Keratinocyte (primary cell): ENCODE results near the gene PRM2. TPM values are rescaled to one million over a fixed set of nuclear protein-coding genes. Genes with fewer than 3 reads are reported as not detected.

Experiments used
- DNase-seq: peaks from one replicate; pipeline ENCODE4 v3.0.0-alpha.2; 2011; ENCODE audit warnings: low read depth, missing footprints, low spot score
- FAIRE-seq: peaks from 2 replicates; lab custom pipeline; 2011; peaks lifted over from hg19 to GRCh38; lab: Jason Lieb, UNC
- H2AFZ ChIP-seq: 2 replicates; pipeline ENCODE4 v1.6.0; 2012; ENCODE audit warnings: low read length, control low read depth, inconsistent platforms; ENCODE audit not compliant: control insufficient read depth
- H3K27ac ChIP-seq: 2 replicates; pipeline ENCODE4 v1.5.1; 2011; ENCODE audit warnings: low read length; ENCODE audit not compliant: control insufficient read depth, insufficient read depth
- H3K27me3 ChIP-seq: 3 replicates; pipeline ENCODE4 v1.6.0; 2011; ENCODE audit warnings: low read length; ENCODE audit not compliant: control insufficient read depth, insufficient read depth; ENCODE audit errors: extremely low read depth
- H3K36me3 ChIP-seq, 2 experiments: 2 replicates in 1 of 2; 3 replicates in 1 of 2; pipeline ENCODE4 v1.5.1; 2011; ENCODE audit warnings: low read length in 2 of 2, mild to moderate bottlenecking in 1 of 2; ENCODE audit not compliant: control insufficient read depth in 2 of 2, insufficient read depth in 2 of 2; ENCODE audit errors: extremely low read depth in 1 of 2
- H3K4me1 ChIP-seq: 3 replicates; pipeline ENCODE4 v1.5.1; 2011; ENCODE audit warnings: low read length; ENCODE audit not compliant: control insufficient read depth, insufficient read depth; ENCODE audit errors: extremely low read depth
- H3K4me2 ChIP-seq: 3 replicates; pipeline ENCODE4 v1.6.0; 2011; ENCODE audit warnings: low read depth, low read length; ENCODE audit not compliant: control insufficient read depth, insufficient read depth; ENCODE audit errors: extremely low read depth
- H3K4me3 ChIP-seq, 3 experiments: fragments of 200-600 bp in 1 of 3; sonication (generic) in 1 of 3; 2 replicates in 2 of 3; 3 replicates in 1 of 3; pipeline ENCODE4 v1.5.1; 2011 to 2016; ENCODE audit warnings: low read length in 3 of 3, mild to moderate bottlenecking in 3 of 3, control low read depth in 2 of 3, inconsistent platforms in 1 of 3, low read depth in 1 of 3, mixed read lengths in 1 of 3, mixed run types in 1 of 3, moderate library complexity in 1 of 3; ENCODE audit not compliant: control insufficient read depth in 2 of 3, insufficient read depth in 2 of 3; ENCODE audit errors: extremely low read depth in 1 of 3
- H3K79me2 ChIP-seq: 2 replicates; pipeline ENCODE4 v1.6.0; 2012; ENCODE audit warnings: low read length; ENCODE audit not compliant: control insufficient read depth, insufficient read depth
- H3K9ac ChIP-seq: 3 replicates; pipeline ENCODE4 v1.6.0; 2011; ENCODE audit warnings: low read length; ENCODE audit not compliant: control insufficient read depth, insufficient read depth; ENCODE audit errors: extremely low read depth
- H3K9me1 ChIP-seq: 3 replicates; pipeline ENCODE4 v1.6.0; 2011; ENCODE audit warnings: low read length; ENCODE audit not compliant: control insufficient read depth, insufficient read depth; ENCODE audit errors: extremely low read depth
- H3K9me3 ChIP-seq: 2 replicates; pipeline ENCODE4 v1.5.1; 2012; ENCODE audit warnings: low read depth, low read length; ENCODE audit not compliant: control insufficient read depth
- H4K20me1 ChIP-seq: 3 replicates; pipeline ENCODE4 v1.6.0; 2011; ENCODE audit warnings: low read length; ENCODE audit not compliant: control insufficient read depth, insufficient read depth; ENCODE audit errors: extremely low read depth
- CTCF ChIP-seq, 3 experiments: IDR thresholded peaks in 1 of 3; conservative IDR thresholded peaks in 1 of 3; optimal IDR thresholded peaks in 1 of 3; 2 replicates in 2 of 3; 3 replicates in 1 of 3; pipeline versions ENCODE3 to v1.5.1; 2011; ENCODE audit warnings: low read length in 3 of 3, mild to moderate bottlenecking in 3 of 3, moderate library complexity in 2 of 3, control low read depth in 1 of 3, inconsistent platforms in 1 of 3; ENCODE audit not compliant: insufficient read depth in 2 of 3; ENCODE audit errors: extremely low read depth in 1 of 3
- EZH2 ChIP-seq: IDR thresholded peaks from one replicate; pipeline ENCODE4 v1.6.1; 2012; ENCODE audit warnings: inconsistent platforms, mild to moderate bottlenecking, low read length, moderate library complexity
- dilution Hi-C: fragments of 300-500 bp; cut with MboI; formaldehyde crosslinking; loops from one replicate; pipeline ENCODE4 v1.7.0; 2020; ENCODE audit warnings: low sequenced_read_pairs; ENCODE audit not compliant: extremely low pct_ligation_motif_present
- polyA plus RNA-seq, 5 experiments: library from polyadenylated mRNA; depleted of rRNA in 3 of 5; stranded (reverse) in 3 of 5; stranded (forward) in 1 of 5; unstranded in 1 of 5; fragments of >200 nt; gene quantifications; 1 replicate in 1 of 5; 2 replicates in 3 of 5; 3 replicates in 1 of 5; pipeline versions ENCODE4 v1.2.1 to v1.2.3, GENCODE V29; 2011 to 2012; ENCODE audit warnings: missing spikeins in 2 of 5, low read depth in 1 of 5, low replicate concordance in 1 of 5

The PRM2 gene
- polyA plus RNA-seq, 1 donor (not counting 4 experiments of a cell fraction or from before 2014, with no cell fraction given) = not detected

- no peak for FAIRE-seq
- peak; percentile 19 for DNase-seq
- peak overlapping the region; percentile 8 for H2AFZ ChIP-seq
Measured at GRCh38 chr16:11303405-11304138, 27.3 kb upstream of the PRM2 start.

DNA sequence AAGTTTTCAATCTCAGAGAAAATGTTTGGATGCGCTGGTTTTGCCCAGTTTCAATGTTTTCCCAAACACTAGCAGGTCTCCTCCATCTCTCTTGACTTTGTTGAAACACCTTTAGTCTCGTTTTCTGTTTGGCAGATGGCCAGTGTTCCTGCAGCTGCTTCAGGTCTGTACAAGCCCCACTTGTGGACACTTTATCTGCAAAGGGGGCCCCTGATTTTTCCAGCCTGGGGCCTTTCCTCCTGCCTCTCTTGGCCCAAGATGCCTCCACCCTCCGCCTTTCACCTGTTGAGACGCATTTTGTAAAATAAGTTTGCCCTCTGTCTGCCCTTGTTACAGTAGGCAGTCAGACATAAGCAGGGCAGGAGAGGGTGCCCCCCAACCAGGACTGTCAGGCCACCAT lies 26.7 kb upstream of the PRM2 start:
- Histone ChIP-seq H3K4me1 (peaks cover 3% of the 10 kb centered on the region), H3K9me1 (no peaks in the 10 kb centered on the region), H4K20me1 (no peaks in the 10 kb centered on the region), H3K36me3 (no peaks in the 10 kb centered on the region), H3K9me3 (no peaks in the 10 kb centered on the region), H3K9ac (no peak overlapping the region), H2AFZ (no peak overlapping the region), H3K4me2 (peak overlapping the region; percentile 55), H3K79me2 (no peaks in the 10 kb centered on the region), H3K27me3 (no peaks in the 10 kb centered on the region), H3K4me3 (no peak overlapping the region), H3K27ac (no peak overlapping the region)
- dilution Hi-C loops = no loop called here
- DNase-seq = no peak
- no peak for TF ChIP-seq CTCF (optimal IDR thresholded peaks at IDR 0.05 in 1 of 3, IDR thresholded peaks at IDR 0.05 in 1 of 3, conservative IDR thresholded peaks at IDR 0.05 in 1 of 3; ENCODE audit: extremely low read depth in 1 of 3, insufficient read depth in 2 of 3, low read length in 3 of 3)
- no peak for TF ChIP-seq EZH2
- FAIRE-seq = no peak

More at GRCh38 chr16:11303405-11304138, 27.3 kb upstream of the PRM2 start:
- H3K9me1 ChIP-seq = no peaks in the 10 kb centered on the region
- no peaks in the 10 kb centered on the region for H3K36me3 ChIP-seq
- H3K4me3 ChIP-seq = peak overlapping the region in 1 of 3 experiments; percentile 31
- dilution Hi-C loops = no loop called here
- H3K27ac ChIP-seq = no peak overlapping the region
- H3K4me1 ChIP-seq = peaks cover 3% of the 10 kb centered on the region
- H3K27me3 ChIP-seq = no peaks in the 10 kb centered on the region
- TF ChIP-seq EZH2 = no peak
- no peak for TF ChIP-seq CTCF (optimal IDR thresholded peaks at IDR 0.05 in 1 of 3, IDR thresholded peaks at IDR 0.05 in 1 of 3, conservative IDR thresholded peaks at IDR 0.05 in 1 of 3; ENCODE audit: extremely low read depth in 1 of 3, insufficient read depth in 2 of 3, low read length in 3 of 3)
- H3K4me2 ChIP-seq = peak overlapping the region; percentile 55
- no peaks in the 10 kb centered on the region for H4K20me1 ChIP-seq
- no peaks in the 10 kb centered on the region for H3K79me2 ChIP-seq
- no peak overlapping the region for H3K9ac ChIP-seq
- H3K9me3 ChIP-seq = no peaks in the 10 kb centered on the region
